Airway epithelial cell (primary cell): ENCODE measurements around the gene ALG3. TPM values are rescaled to one million over a fixed set of nuclear protein-coding genes. Genes with fewer than 3 reads are reported as not detected.

ENCODE experiments used
- total RNA-seq: library from RNA; depleted of rRNA; stranded (reverse); fragments of >200 nt; gene quantifications from 2 replicates; pipeline ENCODE4 v1.2.3, GENCODE V29; 2015

Gene ALG3
- 82.5 and 89.1 TPM in 2 replicates for total RNA-seq

GRCh38 chr3:184248454-184249411 is at the start of gene ALG3:
TSS of gene ALG3 (minus strand) at chr3:184248962. CDS start at chr3:184248940, 22 bp downstream.

GRCh38 chr3:184275961-184276910 is 27.5 kb upstream of the ALG3 start, which contains the start of gene ECE2:
TSS of gene ECE2 (plus strand) at chr3:184276022. CDS start at chr3:184276154, 132 bp downstream.

GRCh38 chr3:184261270-184261853 is 12.6 kb upstream of the ALG3 start, which contains the start of gene CAMK2N2:
TSS of gene CAMK2N2 (minus strand) at chr3:184261553. CDS start at chr3:184261285, 268 bp downstream.

GRCh38 chr3:184249412-184250166 is 827 bp upstream of the ALG3 start, which contains the start of gene EEF1AKMT4:
TSS of gene EEF1AKMT4 (plus strand) at chr3:184249672. CDS start at chr3:184249695, 23 bp downstream.

GRCh38 chr3:184229394-184230080 is 19.2 kb downstream of the ALG3 start, which contains the start of gene VWA5B2:
TSS of gene VWA5B2 (plus strand) at chr3:184229585. CDS start at chr3:184230529, 944 bp downstream.

Other genes starting within 250 kb of the ALG3 start
- 19.2 and 23.5 TPM in 2 replicates for gene ABCC5, start 231.1 kb downstream of the ALG3 start, total RNA-seq
- gene HTR3D, start 217.2 kb downstream of the ALG3 start, total RNA-seq = not detected in 2 replicates
- gene HTR3C, start 195.9 kb downstream of the ALG3 start, total RNA-seq = not detected in 2 replicates
- not detected in 2 replicates for gene HTR3E, start 151.9 kb downstream of the ALG3 start, total RNA-seq
- 25.4 and 40.7 TPM in 2 replicates for gene EIF2B5, start 113.6 kb downstream of the ALG3 start, total RNA-seq
- gene DVL3, start 93.6 kb downstream of the ALG3 start, total RNA-seq = 21.9 and 30.9 TPM in 2 replicates
- gene AP2M1, start 74.1 kb downstream of the ALG3 start, total RNA-seq = 249 and 343 TPM in 2 replicates
- gene ABCF3, start 62.8 kb downstream of the ALG3 start, total RNA-seq = 37.8 and 40.1 TPM in 2 replicates
- gene VWA5B2, start 19.4 kb downstream of the ALG3 start, total RNA-seq = not detected in 2 replicates
- gene EEF1AKMT4, start 710 bp upstream of the ALG3 start, total RNA-seq = 16.6 and 19.6 TPM in 2 replicates
- gene CAMK2N2, start 12.6 kb upstream of the ALG3 start, total RNA-seq = 0.07 TPM in 1 of 2 replicates, not detected in the other
- gene ECE2, start 27.1 kb upstream of the ALG3 start, total RNA-seq = not detected in 2 replicates
- 478 and 595 TPM in 2 replicates for gene PSMD2, start 50.3 kb upstream of the ALG3 start, total RNA-seq
- gene EIF4G1, start 65.6 kb upstream of the ALG3 start, total RNA-seq = 479 and 515 TPM in 2 replicates
- 24.9 and 36.7 TPM in 2 replicates for gene FAM131A, start 88.6 kb upstream of the ALG3 start, total RNA-seq
- gene CLCN2, start 112.6 kb upstream of the ALG3 start, total RNA-seq = 6.4 and 7.9 TPM in 2 replicates
- gene POLR2H, start 112.7 kb upstream of the ALG3 start, total RNA-seq = 114 and 182 TPM in 2 replicates
- not detected in 2 replicates for gene THPO, start 129.2 kb upstream of the ALG3 start, total RNA-seq
- not detected in 2 replicates for gene CHRD, start 131.1 kb upstream of the ALG3 start, total RNA-seq